Measurements from ENCODE around the gene UPF3B. TPM values are rescaled to one million over a fixed set of nuclear protein-coding genes. Genes with fewer than 3 reads are reported as not detected.

The UPF3B gene
- total and polyA plus RNA-seq, 9 of the 15 experiments (the other 6 are each of a cell fraction or from before 2014, with no cell fraction given) = 17.6 to 57.0 (median 32.3) TPM

GRCh38 chrX:119791437-119792231 is 61.1 kb downstream of the UPF3B start, which contains the start of gene RPL39 (continued):
- TF ChIP-seq EP300 (IDR thresholded peaks at IDR 0.05; ENCODE audit: low read length) = peak; percentile 41
- TF ChIP-seq ZEB2 (IDR thresholded peaks at IDR 0.05) = no peak
- peak; percentile 86; the same call in 1 of the 2 replicates for TF ChIP-seq BRD4 (IDR thresholded peaks at IDR 0.05)
- 0 out of 2 replicates have a peak, but pooled peaks have one; percentile 23 for TF ChIP-seq SOX6 (IDR thresholded peaks at IDR 0.05)
- peak; percentile 28; the same call in 1 of the 2 replicates for TF ChIP-seq FOXK1 (CRISPR knock-in tag; IDR thresholded peaks at IDR 0.05; ENCODE audit: borderline replicate concordance)
- TF ChIP-seq, protein P1, sequence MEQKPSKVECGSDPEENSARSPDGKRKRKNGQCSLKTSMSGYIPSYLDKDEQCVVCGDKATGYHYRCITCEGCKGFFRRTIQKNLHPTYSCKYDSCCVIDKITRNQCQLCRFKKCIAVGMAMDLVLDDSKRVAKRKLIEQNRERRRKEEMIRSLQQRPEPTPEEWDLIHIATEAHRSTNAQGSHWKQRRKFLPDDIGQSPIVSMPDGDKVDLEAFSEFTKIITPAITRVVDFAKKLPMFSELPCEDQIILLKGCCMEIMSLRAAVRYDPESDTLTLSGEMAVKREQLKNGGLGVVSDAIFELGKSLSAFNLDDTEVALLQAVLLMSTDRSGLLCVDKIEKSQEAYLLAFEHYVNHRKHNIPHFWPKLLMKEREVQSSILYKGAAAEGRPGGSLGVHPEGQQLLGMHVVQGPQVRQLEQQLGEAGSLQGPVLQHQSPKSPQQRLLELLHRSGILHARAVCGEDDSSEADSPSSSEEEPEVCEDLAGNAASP (IDR thresholded peaks at IDR 0.05) = no peak
- no peak for TF ChIP-seq ATF1 (CRISPR knock-in tag; IDR thresholded peaks at IDR 0.05)
- peak; percentile 89 for TF ChIP-seq ATF1 (tag; IDR thresholded peaks at IDR 0.05)
- no peak for TF ChIP-seq ILK (tag; IDR thresholded peaks at IDR 0.05; ENCODE audit: borderline replicate concordance, low read depth)
- TF ChIP-seq, protein P2, sequence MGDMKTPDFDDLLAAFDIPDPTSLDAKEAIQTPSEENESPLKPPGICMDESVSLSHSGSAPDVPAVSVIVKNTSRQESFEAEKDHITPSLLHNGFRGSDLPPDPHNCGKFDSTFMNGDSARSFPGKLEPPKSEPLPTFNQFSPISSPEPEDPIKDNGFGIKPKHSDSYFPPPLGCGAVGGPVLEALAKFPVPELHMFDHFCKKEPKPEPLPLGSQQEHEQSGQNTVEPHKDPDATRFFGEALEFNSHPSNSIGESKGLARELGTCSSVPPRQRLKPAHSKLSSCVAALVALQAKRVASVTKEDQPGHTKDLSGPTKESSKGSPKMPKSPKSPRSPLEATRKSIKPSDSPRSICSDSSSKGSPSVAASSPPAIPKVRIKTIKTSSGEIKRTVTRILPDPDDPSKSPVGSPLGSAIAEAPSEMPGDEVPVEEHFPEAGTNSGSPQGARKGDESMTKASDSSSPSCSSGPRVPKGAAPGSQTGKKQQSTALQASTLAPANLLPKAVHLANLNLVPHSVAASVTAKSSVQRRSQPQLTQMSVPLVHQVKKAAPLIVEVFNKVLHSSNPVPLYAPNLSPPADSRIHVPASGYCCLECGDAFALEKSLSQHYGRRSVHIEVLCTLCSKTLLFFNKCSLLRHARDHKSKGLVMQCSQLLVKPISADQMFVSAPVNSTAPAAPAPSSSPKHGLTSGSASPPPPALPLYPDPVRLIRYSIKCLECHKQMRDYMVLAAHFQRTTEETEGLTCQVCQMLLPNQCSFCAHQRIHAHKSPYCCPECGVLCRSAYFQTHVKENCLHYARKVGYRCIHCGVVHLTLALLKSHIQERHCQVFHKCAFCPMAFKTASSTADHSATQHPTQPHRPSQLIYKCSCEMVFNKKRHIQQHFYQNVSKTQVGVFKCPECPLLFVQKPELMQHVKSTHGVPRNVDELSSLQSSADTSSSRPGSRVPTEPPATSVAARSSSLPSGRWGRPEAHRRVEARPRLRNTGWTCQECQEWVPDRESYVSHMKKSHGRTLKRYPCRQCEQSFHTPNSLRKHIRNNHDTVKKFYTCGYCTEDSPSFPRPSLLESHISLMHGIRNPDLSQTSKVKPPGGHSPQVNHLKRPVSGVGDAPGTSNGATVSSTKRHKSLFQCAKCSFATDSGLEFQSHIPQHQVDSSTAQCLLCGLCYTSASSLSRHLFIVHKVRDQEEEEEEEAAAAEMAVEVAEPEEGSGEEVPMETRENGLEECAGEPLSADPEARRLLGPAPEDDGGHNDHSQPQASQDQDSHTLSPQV (IDR thresholded peaks at IDR 0.05) = no peak
- TF ChIP-seq ZNF655 (CRISPR knock-in tag; IDR thresholded peaks at IDR 0.05) = no peak
- TF ChIP-seq HEY1 (CRISPR knock-in tag; IDR thresholded peaks at IDR 0.05; ENCODE audit: borderline replicate concordance) = no peak
- TF ChIP-seq, protein P3, sequence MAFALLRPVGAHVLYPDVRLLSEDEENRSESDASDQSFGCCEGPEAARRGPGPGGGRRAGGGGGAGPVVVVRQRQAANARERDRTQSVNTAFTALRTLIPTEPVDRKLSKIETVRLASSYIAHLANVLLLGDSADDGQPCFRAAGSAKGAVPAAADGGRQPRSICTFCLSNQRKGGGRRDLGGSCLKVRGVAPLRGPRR (CRISPR knock-in tag; IDR thresholded peaks at IDR 0.05) = no peak
- TF ChIP-seq MBD1 (CRISPR knock-in tag; IDR thresholded peaks at IDR 0.05) = no peak
- no peak for TF ChIP-seq FOXP1 (CRISPR knock-in tag; IDR thresholded peaks at IDR 0.05)
- no peak for TF ChIP-seq ZNF24 (IDR thresholded peaks at IDR 0.05)
- peak; percentile 65 for TF ChIP-seq ETV1 (tag; conservative IDR thresholded peaks at IDR 0.05; ENCODE audit: low read depth)
- peak; percentile 52; the same call in 1 of the 2 replicates for TF ChIP-seq NCOR1 (IDR thresholded peaks at IDR 0.05)
- TF ChIP-seq PYGO2 (tag; IDR thresholded peaks at IDR 0.05) = no peak
- no peak for TF ChIP-seq SRSF9 (IDR thresholded peaks at IDR 0.05; ENCODE audit: borderline replicate concordance, low read depth, low read length)
